Peyer's patch (tissue), 4 donors: ENCODE results near the gene WDR59.

Source experiments
- POLR2A ChIP-seq, 2 donors: fragments of 450-650 bp; IDR thresholded peaks; one replicate each; pipeline ENCODE4 v1.5.1; 2017; ENCODE audit warnings: antibody characterized with exemption in 2 of 2, mild to moderate bottlenecking in 2 of 2, moderate library complexity in 2 of 2
- TF ChIP-seq, protein P1 (sequence below), 6 experiments: fragments of 450-650 bp in 4 of 6; fragments of 200-600 bp in 2 of 6; sonication (generic) in 1 of 6; IDR thresholded peaks; one replicate each; pipeline ENCODE4 v1.5.1; 2017 to 2019; ENCODE audit warnings: antibody characterized with exemption in 6 of 6, mild to moderate bottlenecking in 3 of 6, moderate library complexity in 1 of 6

DNA sequence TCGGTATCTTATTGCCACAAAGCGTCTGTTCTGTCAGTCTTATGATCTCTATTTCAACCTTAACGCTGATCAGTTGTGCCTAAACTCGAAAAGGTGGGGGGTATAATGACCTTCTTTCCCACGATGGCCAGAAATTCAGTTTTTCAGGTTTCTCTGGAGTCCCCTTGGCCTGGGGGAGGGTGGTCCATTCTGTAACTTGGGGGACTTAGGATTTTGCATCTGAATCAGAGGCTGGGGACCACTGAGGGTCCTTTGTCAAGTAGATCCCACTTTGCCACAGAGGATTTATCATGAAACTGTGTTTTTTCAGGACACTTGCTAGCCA, 6.3 kb upstream of the WDR59 start:
- TF ChIP-seq, protein P1, sequence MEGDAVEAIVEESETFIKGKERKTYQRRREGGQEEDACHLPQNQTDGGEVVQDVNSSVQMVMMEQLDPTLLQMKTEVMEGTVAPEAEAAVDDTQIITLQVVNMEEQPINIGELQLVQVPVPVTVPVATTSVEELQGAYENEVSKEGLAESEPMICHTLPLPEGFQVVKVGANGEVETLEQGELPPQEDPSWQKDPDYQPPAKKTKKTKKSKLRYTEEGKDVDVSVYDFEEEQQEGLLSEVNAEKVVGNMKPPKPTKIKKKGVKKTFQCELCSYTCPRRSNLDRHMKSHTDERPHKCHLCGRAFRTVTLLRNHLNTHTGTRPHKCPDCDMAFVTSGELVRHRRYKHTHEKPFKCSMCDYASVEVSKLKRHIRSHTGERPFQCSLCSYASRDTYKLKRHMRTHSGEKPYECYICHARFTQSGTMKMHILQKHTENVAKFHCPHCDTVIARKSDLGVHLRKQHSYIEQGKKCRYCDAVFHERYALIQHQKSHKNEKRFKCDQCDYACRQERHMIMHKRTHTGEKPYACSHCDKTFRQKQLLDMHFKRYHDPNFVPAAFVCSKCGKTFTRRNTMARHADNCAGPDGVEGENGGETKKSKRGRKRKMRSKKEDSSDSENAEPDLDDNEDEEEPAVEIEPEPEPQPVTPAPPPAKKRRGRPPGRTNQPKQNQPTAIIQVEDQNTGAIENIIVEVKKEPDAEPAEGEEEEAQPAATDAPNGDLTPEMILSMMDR (IDR thresholded peaks at IDR 0.05): no peak
- no peak for TF ChIP-seq POLR2A (IDR thresholded peaks at IDR 0.05)
